ENCODE results near the gene MFAP5. TPM values are rescaled to one million over a fixed set of nuclear protein-coding genes. Genes with fewer than 3 reads are reported as not detected.

The MFAP5 gene
- polyA plus RNA-seq, 1 donor from 2014 or later = not detected

DNA sequence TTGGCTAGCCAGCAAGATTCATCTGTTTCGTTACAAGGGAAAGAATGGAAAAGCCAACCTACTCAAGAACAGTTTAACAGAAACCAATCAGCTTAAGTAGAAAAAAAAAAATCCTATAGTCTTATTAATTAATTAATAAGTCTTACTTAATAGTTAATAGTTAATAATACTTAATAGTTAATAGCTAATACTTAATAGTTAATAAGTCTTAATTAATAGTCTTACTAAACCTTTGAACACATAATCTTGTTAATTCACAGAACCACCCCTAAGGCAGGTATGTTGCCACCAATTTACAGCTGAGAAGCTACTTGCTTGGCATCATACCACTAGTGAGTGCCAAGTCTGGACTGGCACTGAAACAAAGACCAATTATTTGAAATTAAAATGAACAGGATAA lies 19.9 kb downstream of the MFAP5 start:
- Histone ChIP-seq H3K9me3 (ENCODE audit: low read length) (no peaks in the 10 kb centered on the region), H3K79me2 (replicated peaks; ENCODE audit: insufficient read depth, low read length) (no peaks in the 10 kb centered on the region), H3K9ac (ENCODE audit: low read length) (no peak overlapping the region), H3K4me2 (ENCODE audit: low read length) (no peak overlapping the region), H2AFZ (ENCODE audit: low read depth, low read length) (no peak overlapping the region), H3F3A (ENCODE audit: insufficient read depth, low read length, poor library complexity, severe bottlenecking) (no peaks in the 10 kb centered on the region), H3K27ac (ENCODE audit: low read length) (no peak overlapping the region), H3K4me3 (ENCODE audit: low read length) (no peak overlapping the region), H4K20me1 (ENCODE audit: insufficient read depth) (no peaks in the 10 kb centered on the region), H3K36me3 (ENCODE audit: insufficient read depth, low read length) (no peaks in the 10 kb centered on the region), H3K9me2 (ENCODE audit: insufficient read depth, low read length) (no peaks in the 10 kb centered on the region), H3K27me3 (ENCODE audit: insufficient read depth, low read depth, low read length) (no peaks in the 10 kb centered on the region)
- TF ChIP-seq EP300 (conservative IDR thresholded peaks at IDR 0.05; ENCODE audit: poor library complexity, severe bottlenecking) (no peak), REST (IDR thresholded peaks at IDR 0.05; ENCODE audit: borderline replicate concordance) (no peak), SMC3 (conservative IDR thresholded peaks at IDR 0.05; ENCODE audit: poor library complexity) (no peak), MXI1 (conservative IDR thresholded peaks at IDR 0.05; ENCODE audit: poor library complexity, severe bottlenecking) (no peak), TAF1 (IDR thresholded peaks at IDR 0.05; ENCODE audit: low read depth) (no peak), RAD21 (conservative IDR thresholded peaks at IDR 0.05) (no peak), EZH2 (IDR thresholded peaks at IDR 0.05; ENCODE audit: borderline replicate concordance, insufficient read depth, low read length, poor library complexity, severe bottlenecking) (no peak), CTCF (IDR thresholded peaks at IDR 0.05; ENCODE audit: poor library complexity, severe bottlenecking) (no peak), POLR2AphosphoS5 (IDR thresholded peaks at IDR 0.05) (no peak)

DNA sequence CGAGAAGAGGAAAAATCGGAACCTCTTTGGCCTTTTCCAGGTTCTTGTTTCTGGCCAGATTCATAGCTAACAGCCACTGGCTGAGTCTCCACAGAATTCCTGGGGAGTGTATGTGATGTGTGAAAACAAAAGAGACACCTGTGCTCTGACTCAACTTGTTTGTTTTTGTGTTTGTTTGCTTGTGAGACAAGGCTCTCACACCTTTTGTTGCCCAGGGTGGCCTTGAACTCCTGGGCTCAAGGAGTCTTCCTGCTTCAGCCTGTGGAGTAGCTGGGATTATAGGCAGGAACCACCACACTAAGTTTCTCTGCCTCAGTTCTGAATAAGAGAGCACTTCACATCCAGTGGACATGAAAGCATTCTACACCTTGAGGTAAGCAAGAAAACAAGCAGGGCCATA lies 22.7 kb downstream of the MFAP5 start:
- no peak overlapping the region for H2AFZ ChIP-seq (ENCODE audit: low read depth, low read length)
- H4K20me1 ChIP-seq (ENCODE audit: insufficient read depth) = no peaks in the 10 kb centered on the region
- no peaks in the 10 kb centered on the region for H3K9me3 ChIP-seq (ENCODE audit: low read length)
- no peak overlapping the region for H3K27ac ChIP-seq (ENCODE audit: low read length)
- H3F3A ChIP-seq (ENCODE audit: insufficient read depth, low read length, poor library complexity, severe bottlenecking) = no peaks in the 10 kb centered on the region
- no peaks in the 10 kb centered on the region for H3K36me3 ChIP-seq (ENCODE audit: insufficient read depth, low read length)
- no peaks in the 10 kb centered on the region for H3K27me3 ChIP-seq (ENCODE audit: insufficient read depth, low read depth, low read length)
- no peaks in the 10 kb centered on the region for H3K79me2 ChIP-seq (replicated peaks; ENCODE audit: insufficient read depth, low read length)
- no peak overlapping the region for H3K4me2 ChIP-seq (ENCODE audit: low read length)
- H3K4me3 ChIP-seq (ENCODE audit: low read length) = no peak overlapping the region
- H3K9ac ChIP-seq (ENCODE audit: low read length) = no peak overlapping the region
- no peak for TF ChIP-seq REST (IDR thresholded peaks at IDR 0.05; ENCODE audit: borderline replicate concordance)
- TF ChIP-seq SMC3 (conservative IDR thresholded peaks at IDR 0.05; ENCODE audit: poor library complexity) = no peak
- no peak for TF ChIP-seq EZH2 (IDR thresholded peaks at IDR 0.05; ENCODE audit: borderline replicate concordance, insufficient read depth, low read length, poor library complexity, severe bottlenecking)
- TF ChIP-seq EP300 (conservative IDR thresholded peaks at IDR 0.05; ENCODE audit: poor library complexity, severe bottlenecking) = no peak
- no peak for TF ChIP-seq CTCF (IDR thresholded peaks at IDR 0.05; ENCODE audit: poor library complexity, severe bottlenecking)
- TF ChIP-seq RAD21 (conservative IDR thresholded peaks at IDR 0.05) = no peak
- TF ChIP-seq TAF1 (IDR thresholded peaks at IDR 0.05; ENCODE audit: low read depth) = no peak
- TF ChIP-seq MXI1 (conservative IDR thresholded peaks at IDR 0.05; ENCODE audit: poor library complexity, severe bottlenecking) = no peak
- no peak for TF ChIP-seq POLR2AphosphoS5 (IDR thresholded peaks at IDR 0.05)
- no peaks in the 10 kb centered on the region for H3K9me2 ChIP-seq (ENCODE audit: insufficient read depth, low read length)

Data from neural cell (in vitro differentiated cells).